ENCODE measurements around the gene DARS2. TPM values are rescaled to one million over a fixed set of nuclear protein-coding genes. Genes with fewer than 3 reads are reported as not detected.

Gene DARS2
- total and polyA plus RNA-seq, 2 experiments from 2014 or later = 13.1 to 17.7 TPM

DNA sequence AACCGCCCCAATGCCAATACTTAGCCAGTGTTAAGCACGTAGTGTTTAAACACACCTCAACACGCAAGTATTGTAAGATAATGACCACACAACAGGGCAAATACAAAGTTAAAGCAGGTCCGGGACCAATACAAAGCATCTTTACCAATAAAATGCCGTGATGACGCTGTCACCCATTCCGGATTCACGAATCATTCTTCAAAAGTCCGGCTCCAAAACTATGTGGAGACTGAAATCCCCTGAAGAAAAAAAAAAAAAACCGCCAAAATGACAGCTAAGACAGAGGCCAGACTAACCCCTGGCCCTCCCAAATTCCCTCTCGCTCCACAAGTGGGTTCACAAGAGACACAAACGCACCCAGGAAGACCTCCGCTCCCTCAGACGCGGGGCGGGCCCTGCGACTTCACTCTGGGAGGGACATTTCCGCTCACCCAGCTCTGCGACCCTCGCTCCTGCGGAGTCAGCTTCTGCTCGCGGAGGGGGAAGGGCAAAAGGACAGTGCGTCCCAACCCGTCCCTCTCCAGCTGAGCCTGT is 625 bp upstream of the DARS2 start:
- no peak for TF ChIP-seq EZH2phosphoT487 (IDR thresholded peaks at IDR 0.05; ENCODE audit: low read depth, severe bottlenecking, unreplicated experiment)
- TF ChIP-seq EZH2 (IDR thresholded peaks at IDR 0.05; ENCODE audit: borderline replicate concordance) = no peak
- TF ChIP-seq, protein P1, sequence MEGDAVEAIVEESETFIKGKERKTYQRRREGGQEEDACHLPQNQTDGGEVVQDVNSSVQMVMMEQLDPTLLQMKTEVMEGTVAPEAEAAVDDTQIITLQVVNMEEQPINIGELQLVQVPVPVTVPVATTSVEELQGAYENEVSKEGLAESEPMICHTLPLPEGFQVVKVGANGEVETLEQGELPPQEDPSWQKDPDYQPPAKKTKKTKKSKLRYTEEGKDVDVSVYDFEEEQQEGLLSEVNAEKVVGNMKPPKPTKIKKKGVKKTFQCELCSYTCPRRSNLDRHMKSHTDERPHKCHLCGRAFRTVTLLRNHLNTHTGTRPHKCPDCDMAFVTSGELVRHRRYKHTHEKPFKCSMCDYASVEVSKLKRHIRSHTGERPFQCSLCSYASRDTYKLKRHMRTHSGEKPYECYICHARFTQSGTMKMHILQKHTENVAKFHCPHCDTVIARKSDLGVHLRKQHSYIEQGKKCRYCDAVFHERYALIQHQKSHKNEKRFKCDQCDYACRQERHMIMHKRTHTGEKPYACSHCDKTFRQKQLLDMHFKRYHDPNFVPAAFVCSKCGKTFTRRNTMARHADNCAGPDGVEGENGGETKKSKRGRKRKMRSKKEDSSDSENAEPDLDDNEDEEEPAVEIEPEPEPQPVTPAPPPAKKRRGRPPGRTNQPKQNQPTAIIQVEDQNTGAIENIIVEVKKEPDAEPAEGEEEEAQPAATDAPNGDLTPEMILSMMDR (IDR thresholded peaks at IDR 0.05; ENCODE audit: poor library complexity) = no peak
- Histone ChIP-seq H3K9me3 (ENCODE audit: low read depth) (no peaks in the 10 kb centered on the region), H3K4me3 (peak overlapping the region; percentile 64), H3K79me2 (peaks cover 56% of the 10 kb centered on the region), H3K9me2 (replicated peaks; ENCODE audit: insufficient read depth) (no peaks in the 10 kb centered on the region), H3K4me1 (ENCODE audit: insufficient read depth) (peaks cover 5% of the 10 kb centered on the region), H3K36me3 (replicated peaks; ENCODE audit: insufficient read depth, low read depth) (no peaks in the 10 kb centered on the region), H2AFZ (peak overlapping the region; percentile 51), H3K4me2 (peak overlapping the region; percentile 88), H3K27me3 (no peaks in the 10 kb centered on the region), H3K27ac (peak overlapping the region; percentile 49), H4K20me1 (ENCODE audit: insufficient read depth, poor library complexity, severe bottlenecking) (no peaks in the 10 kb centered on the region)
- WGBS (ENCODE audit: low lambda C conversion rate, missing lambda C conversion rate) = under 1% methylated on average over 25 of the region's 25 CpGs
- DNase-seq (ENCODE audit: low spot score) = no peak

DNA sequence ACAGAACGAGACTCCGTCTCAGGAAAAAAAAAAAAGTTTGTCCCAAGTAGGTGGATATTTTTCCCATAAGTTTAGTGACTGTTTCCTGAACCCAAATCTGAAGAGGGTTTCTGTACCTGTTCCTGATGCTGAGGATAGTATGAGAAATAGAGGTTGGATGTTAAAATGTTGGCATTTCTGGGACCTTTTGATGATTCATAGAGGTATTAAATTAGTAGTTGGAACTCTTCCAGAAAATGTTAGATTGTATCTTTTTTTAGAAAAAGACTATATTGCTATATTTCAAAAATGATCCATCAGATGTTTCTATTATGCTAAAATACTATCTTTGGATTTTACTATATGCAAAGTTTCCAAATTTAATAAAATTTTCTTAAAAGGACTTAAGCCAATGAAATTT is 3.1 kb downstream of the DARS2 start:
- H3K9me3 ChIP-seq (ENCODE audit: low read depth) = no peaks in the 10 kb centered on the region
- 96% methylated on average over 2 of the region's 2 CpGs for WGBS (ENCODE audit: low lambda C conversion rate, missing lambda C conversion rate)
- H3K4me2 ChIP-seq = no peak overlapping the region
- peaks cover 22% of the 10 kb centered on the region for H3K79me2 ChIP-seq
- peaks cover 4% of the 10 kb centered on the region for H3K4me1 ChIP-seq (ENCODE audit: insufficient read depth)
- no peaks in the 10 kb centered on the region for H3K9me2 ChIP-seq (replicated peaks; ENCODE audit: insufficient read depth)
- H3K27me3 ChIP-seq = no peaks in the 10 kb centered on the region
- no peaks in the 10 kb centered on the region for H3K36me3 ChIP-seq (replicated peaks; ENCODE audit: insufficient read depth, low read depth)
- H4K20me1 ChIP-seq (ENCODE audit: insufficient read depth, poor library complexity, severe bottlenecking) = no peaks in the 10 kb centered on the region
- H3K27ac ChIP-seq = no peak overlapping the region
- no peak for DNase-seq (ENCODE audit: low spot score)
- H3K4me3 ChIP-seq = no peak overlapping the region
- H2AFZ ChIP-seq = no peak overlapping the region
- TF ChIP-seq EZH2 (IDR thresholded peaks at IDR 0.05; ENCODE audit: borderline replicate concordance) (no peak), EZH2phosphoT487 (IDR thresholded peaks at IDR 0.05; ENCODE audit: low read depth, severe bottlenecking, unreplicated experiment) (no peak)
- TF ChIP-seq, protein P1 (IDR thresholded peaks at IDR 0.05; ENCODE audit: poor library complexity) = no peak

DNA sequence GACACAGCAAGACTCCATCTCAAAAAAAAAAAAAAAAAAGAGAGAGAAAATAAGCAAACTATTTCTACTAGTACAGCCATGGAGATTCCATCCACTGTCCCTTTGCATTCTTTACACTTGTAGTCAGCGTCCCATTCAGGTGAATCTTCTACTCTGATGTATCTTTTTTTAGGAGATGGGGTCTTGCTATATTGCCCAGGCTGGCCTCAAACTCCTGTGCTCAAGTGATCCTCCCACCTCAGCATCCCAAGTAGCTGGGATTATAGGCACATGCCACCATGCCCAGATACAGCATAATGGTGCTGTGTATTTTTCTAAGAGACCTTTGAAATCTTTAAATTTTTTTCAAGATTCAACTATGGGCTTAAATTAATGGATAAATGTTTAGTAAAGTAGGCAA is 8.3 kb downstream of the DARS2 start:
- TF ChIP-seq EZH2phosphoT487 (IDR thresholded peaks at IDR 0.05; ENCODE audit: low read depth, severe bottlenecking, unreplicated experiment) = no peak
- TF ChIP-seq, protein P1 (IDR thresholded peaks at IDR 0.05; ENCODE audit: poor library complexity) = no peak
- TF ChIP-seq EZH2 (IDR thresholded peaks at IDR 0.05; ENCODE audit: borderline replicate concordance) = no peak
- no peak overlapping the region for H2AFZ ChIP-seq
- H3K4me3 ChIP-seq = no peak overlapping the region
- no peaks in the 10 kb centered on the region for H3K9me3 ChIP-seq (ENCODE audit: low read depth)
- no peaks in the 10 kb centered on the region for H4K20me1 ChIP-seq (ENCODE audit: insufficient read depth, poor library complexity, severe bottlenecking)
- no peaks in the 10 kb centered on the region for H3K27me3 ChIP-seq
- DNase-seq (ENCODE audit: low spot score) = no peak
- H3K27ac ChIP-seq = no peak overlapping the region
- 100% methylated on average over 1 of the region's 1 CpG for WGBS (ENCODE audit: low lambda C conversion rate, missing lambda C conversion rate)
- no peak overlapping the region for H3K4me2 ChIP-seq
- no peaks in the 10 kb centered on the region for H3K4me1 ChIP-seq (ENCODE audit: insufficient read depth)
- no peaks in the 10 kb centered on the region for H3K36me3 ChIP-seq (replicated peaks; ENCODE audit: insufficient read depth, low read depth)
- no peaks in the 10 kb centered on the region for H3K9me2 ChIP-seq (replicated peaks; ENCODE audit: insufficient read depth)
- no peaks in the 10 kb centered on the region for H3K79me2 ChIP-seq
